PFSK-1 (cell line): Measurements from ENCODE around the gene FNTB.

Experiments
- FOXP2 ChIP-seq: optimal IDR thresholded peaks from 2 replicates; pipeline ENCODE3; 2011; ENCODE audit warnings: borderline replicate concordance, control low read depth, inconsistent platforms; ENCODE audit not compliant: insufficient read depth; ENCODE audit errors: extremely low read length, extremely low read depth
- POLR2AphosphoS5 ChIP-seq: IDR thresholded peaks from 2 replicates; pipeline ENCODE4 v1.6.1; 2012; ENCODE audit warnings: low read depth, mild to moderate bottlenecking, control low read depth, low read length, moderate library complexity
- SIN3A ChIP-seq: IDR thresholded peaks from 2 replicates; pipeline ENCODE4 v1.6.1; 2012; ENCODE audit warnings: mild to moderate bottlenecking, low read length, moderate library complexity, borderline replicate concordance; ENCODE audit not compliant: insufficient read depth
- TAF1 ChIP-seq: IDR thresholded peaks from 2 replicates; pipeline ENCODE4 v1.6.1; 2012; ENCODE audit warnings: low read length, control low read depth, borderline replicate concordance; ENCODE audit not compliant: insufficient read depth
- TF ChIP-seq, protein P1 (sequence below), 2 experiments: IDR thresholded peaks; 2 replicates each; pipeline versions ENCODE4 v1.6.1 to v1.8.0; 2011 to 2012; ENCODE audit warnings: low read depth in 2 of 2, low read length in 2 of 2, control low read depth in 1 of 2, inconsistent platforms in 1 of 2, mild to moderate bottlenecking in 1 of 2, moderate library complexity in 1 of 2; ENCODE audit not compliant: insufficient read depth in 1 of 2

DNA sequence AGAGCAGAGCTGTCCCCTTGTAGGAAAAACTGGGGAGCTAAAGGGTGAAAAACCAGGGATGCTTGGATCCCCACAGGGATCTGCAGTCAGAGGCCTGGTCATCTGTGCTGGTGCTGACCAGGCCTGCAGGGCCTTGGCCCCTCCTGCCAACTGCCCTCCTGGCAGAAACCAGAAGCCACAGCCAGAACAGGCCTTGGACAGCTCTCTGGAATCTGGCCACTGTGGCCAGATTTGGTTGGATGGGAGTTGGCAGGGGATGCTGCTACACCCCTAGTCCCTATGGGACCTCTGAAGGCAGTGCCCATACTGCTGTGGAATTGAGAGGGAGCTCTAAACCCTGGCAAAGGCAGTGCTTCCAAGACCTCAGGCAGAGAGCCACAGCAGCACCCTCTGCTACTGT is 35.0 kb upstream of the FNTB start:
- TF ChIP-seq TAF1: no peak
- TF ChIP-seq, protein P1, sequence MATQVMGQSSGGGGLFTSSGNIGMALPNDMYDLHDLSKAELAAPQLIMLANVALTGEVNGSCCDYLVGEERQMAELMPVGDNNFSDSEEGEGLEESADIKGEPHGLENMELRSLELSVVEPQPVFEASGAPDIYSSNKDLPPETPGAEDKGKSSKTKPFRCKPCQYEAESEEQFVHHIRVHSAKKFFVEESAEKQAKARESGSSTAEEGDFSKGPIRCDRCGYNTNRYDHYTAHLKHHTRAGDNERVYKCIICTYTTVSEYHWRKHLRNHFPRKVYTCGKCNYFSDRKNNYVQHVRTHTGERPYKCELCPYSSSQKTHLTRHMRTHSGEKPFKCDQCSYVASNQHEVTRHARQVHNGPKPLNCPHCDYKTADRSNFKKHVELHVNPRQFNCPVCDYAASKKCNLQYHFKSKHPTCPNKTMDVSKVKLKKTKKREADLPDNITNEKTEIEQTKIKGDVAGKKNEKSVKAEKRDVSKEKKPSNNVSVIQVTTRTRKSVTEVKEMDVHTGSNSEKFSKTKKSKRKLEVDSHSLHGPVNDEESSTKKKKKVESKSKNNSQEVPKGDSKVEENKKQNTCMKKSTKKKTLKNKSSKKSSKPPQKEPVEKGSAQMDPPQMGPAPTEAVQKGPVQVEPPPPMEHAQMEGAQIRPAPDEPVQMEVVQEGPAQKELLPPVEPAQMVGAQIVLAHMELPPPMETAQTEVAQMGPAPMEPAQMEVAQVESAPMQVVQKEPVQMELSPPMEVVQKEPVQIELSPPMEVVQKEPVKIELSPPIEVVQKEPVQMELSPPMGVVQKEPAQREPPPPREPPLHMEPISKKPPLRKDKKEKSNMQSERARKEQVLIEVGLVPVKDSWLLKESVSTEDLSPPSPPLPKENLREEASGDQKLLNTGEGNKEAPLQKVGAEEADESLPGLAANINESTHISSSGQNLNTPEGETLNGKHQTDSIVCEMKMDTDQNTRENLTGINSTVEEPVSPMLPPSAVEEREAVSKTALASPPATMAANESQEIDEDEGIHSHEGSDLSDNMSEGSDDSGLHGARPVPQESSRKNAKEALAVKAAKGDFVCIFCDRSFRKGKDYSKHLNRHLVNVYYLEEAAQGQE (IDR thresholded peaks at IDR 0.05; ENCODE audit: insufficient read depth in 1 of 2, low read depth in 2 of 2, low read length in 2 of 2): no peak
- no peak for TF ChIP-seq POLR2AphosphoS5
- no peak for TF ChIP-seq SIN3A
- no peak for TF ChIP-seq FOXP2
